ENCODE data around the gene BLOC1S1. TPM values are rescaled to one million over a fixed set of nuclear protein-coding genes. Genes with fewer than 3 reads are reported as not detected.

BLOC1S1 gene
- total and polyA plus RNA-seq, 9 of the 15 experiments (the other 6 are each of a cell fraction or from before 2014, with no cell fraction given), result 75.2 to 161 (median 98.8) TPM

Small RNA genes within 50 kb of the gene (small RNA-seq; reads per million reads assigned to genes)
- gene AC009779.1, result not detected
- gene RF00017, result not detected

Other genes starting within 250 kb of the BLOC1S1 start
Only the 7 nearest of the 16 such genes appear.
- gene OR10P1, start 79.2 kb upstream of the BLOC1S1 start, total RNA-seq (2014; rRNA removed), result not detected in 2 replicates
- not detected in 2 replicates for gene OR10P1, start 79.2 kb upstream of the BLOC1S1 start, total RNA-seq (2014; rRNA removed; fragmentation: Illumina TruSeq; extraction: Trizol)
- not detected in 2 replicates for gene OR10P1, start 79.2 kb upstream of the BLOC1S1 start, total RNA-seq (2015; rRNA removed; fragmentation: Illumina TruSeq; extraction: Trizol)
- not detected in 2 replicates for gene OR10P1, start 79.2 kb upstream of the BLOC1S1 start, total RNA-seq (2021)
- not detected in 2 replicates for gene OR10P1, start 79.2 kb upstream of the BLOC1S1 start, polyA plus RNA-seq (2011; rRNA removed)
- not detected in 2 replicates for gene OR10P1, start 79.2 kb upstream of the BLOC1S1 start, polyA plus RNA-seq (2014; fragmentation: Illumina TruSeq; extraction: Trizol)
- gene OR10P1, start 79.2 kb upstream of the BLOC1S1 start, polyA plus RNA-seq (2014; fragmentation: Nextera tagmentation; extraction: Ambion mirVana), result not detected
- gene OR10P1, start 79.2 kb upstream of the BLOC1S1 start, polyA plus RNA-seq (2014; rRNA removed), result not detected in 2 replicates
- 0.18 and 0.57 TPM in 2 replicates for gene ITGA7, start 8.1 kb upstream of the BLOC1S1 start, total RNA-seq (2014; rRNA removed)
- gene ITGA7, start 8.1 kb upstream of the BLOC1S1 start, total RNA-seq (2014; rRNA removed; fragmentation: Illumina TruSeq; extraction: Trizol), result 0.41 and 0.55 TPM in 2 replicates
- gene ITGA7, start 8.1 kb upstream of the BLOC1S1 start, total RNA-seq (2015; rRNA removed; fragmentation: Illumina TruSeq; extraction: Trizol), result 0.53 and 0.58 TPM in 2 replicates
- 1.9 and 2.3 TPM in 2 replicates for gene ITGA7, start 8.1 kb upstream of the BLOC1S1 start, total RNA-seq (2021)
- 0.67 and 1.6 TPM in 2 replicates for gene ITGA7, start 8.1 kb upstream of the BLOC1S1 start, polyA plus RNA-seq (2011; rRNA removed)
- 1.1 and 1.4 TPM in 2 replicates for gene ITGA7, start 8.1 kb upstream of the BLOC1S1 start, polyA plus RNA-seq (2014; fragmentation: Illumina TruSeq; extraction: Trizol)
- under 1 TPM in 1 of 2 experiments, not detected in 1; 0.11 TPM for gene ITGA7, start 8.1 kb upstream of the BLOC1S1 start, polyA plus RNA-seq (2014; fragmentation: Nextera tagmentation; extraction: Ambion mirVana)
- gene ITGA7, start 8.1 kb upstream of the BLOC1S1 start, polyA plus RNA-seq (2014; rRNA removed), result 0.54 and 0.96 TPM in 2 replicates
- gene RDH5, start 4.3 kb downstream of the BLOC1S1 start, total RNA-seq (2014; rRNA removed), result 1.7 TPM in 1 of 2 replicates, not detected in the other
- gene RDH5, start 4.3 kb downstream of the BLOC1S1 start, total RNA-seq (2014; rRNA removed; fragmentation: Illumina TruSeq; extraction: Trizol), result 1.1 and 1.5 TPM in 2 replicates
- gene RDH5, start 4.3 kb downstream of the BLOC1S1 start, total RNA-seq (2015; rRNA removed; fragmentation: Illumina TruSeq; extraction: Trizol), result 0.60 and 2.0 TPM in 2 replicates
- 1.0 and 1.5 TPM in 2 replicates for gene RDH5, start 4.3 kb downstream of the BLOC1S1 start, total RNA-seq (2021)
- 1.6 TPM in 2 replicates for gene RDH5, start 4.3 kb downstream of the BLOC1S1 start, polyA plus RNA-seq (2011; rRNA removed)
- 0.21 and 0.28 TPM in 2 replicates for gene RDH5, start 4.3 kb downstream of the BLOC1S1 start, polyA plus RNA-seq (2014; fragmentation: Illumina TruSeq; extraction: Trizol)
- under 1 TPM; 0.41 to 0.46 TPM for gene RDH5, start 4.3 kb downstream of the BLOC1S1 start, polyA plus RNA-seq (2014; fragmentation: Nextera tagmentation; extraction: Ambion mirVana)
- gene RDH5, start 4.3 kb downstream of the BLOC1S1 start, polyA plus RNA-seq (2014; rRNA removed), result 0.62 and 1.2 TPM in 2 replicates
- gene CD63, start 13.0 kb downstream of the BLOC1S1 start, total RNA-seq (2014; rRNA removed), result 425 and 433 TPM in 2 replicates
- 411 and 413 TPM in 2 replicates for gene CD63, start 13.0 kb downstream of the BLOC1S1 start, total RNA-seq (2014; rRNA removed; fragmentation: Illumina TruSeq; extraction: Trizol)
- 706 and 735 TPM in 2 replicates for gene CD63, start 13.0 kb downstream of the BLOC1S1 start, total RNA-seq (2015; rRNA removed; fragmentation: Illumina TruSeq; extraction: Trizol)
- 412 and 416 TPM in 2 replicates for gene CD63, start 13.0 kb downstream of the BLOC1S1 start, total RNA-seq (2021)
- gene CD63, start 13.0 kb downstream of the BLOC1S1 start, polyA plus RNA-seq (2011; rRNA removed), result 219 and 313 TPM in 2 replicates
- 408 and 431 TPM in 2 replicates for gene CD63, start 13.0 kb downstream of the BLOC1S1 start, polyA plus RNA-seq (2014; fragmentation: Illumina TruSeq; extraction: Trizol)
- gene CD63, start 13.0 kb downstream of the BLOC1S1 start, polyA plus RNA-seq (2014; fragmentation: Nextera tagmentation; extraction: Ambion mirVana), result 100 to 1,000 TPM; 531 to 576 TPM
- gene CD63, start 13.0 kb downstream of the BLOC1S1 start, polyA plus RNA-seq (2014; rRNA removed), result 501 and 655 TPM in 2 replicates
- 2.4 and 6.5 TPM in 2 replicates for gene GDF11, start 27.1 kb downstream of the BLOC1S1 start, total RNA-seq (2014; rRNA removed)
- 4.3 and 4.7 TPM in 2 replicates for gene GDF11, start 27.1 kb downstream of the BLOC1S1 start, total RNA-seq (2014; rRNA removed; fragmentation: Illumina TruSeq; extraction: Trizol)
- 4.9 and 5.2 TPM in 2 replicates for gene GDF11, start 27.1 kb downstream of the BLOC1S1 start, total RNA-seq (2015; rRNA removed; fragmentation: Illumina TruSeq; extraction: Trizol)
- 15.7 and 19.9 TPM in 2 replicates for gene GDF11, start 27.1 kb downstream of the BLOC1S1 start, total RNA-seq (2021)
- 4.2 and 4.8 TPM in 2 replicates for gene GDF11, start 27.1 kb downstream of the BLOC1S1 start, polyA plus RNA-seq (2011; rRNA removed)
- 10.3 and 10.5 TPM in 2 replicates for gene GDF11, start 27.1 kb downstream of the BLOC1S1 start, polyA plus RNA-seq (2014; fragmentation: Illumina TruSeq; extraction: Trizol)
- 1 to 10 TPM; 1.4 to 1.6 TPM for gene GDF11, start 27.1 kb downstream of the BLOC1S1 start, polyA plus RNA-seq (2014; fragmentation: Nextera tagmentation; extraction: Ambion mirVana)
- 9.7 and 14.2 TPM in 2 replicates for gene GDF11, start 27.1 kb downstream of the BLOC1S1 start, polyA plus RNA-seq (2014; rRNA removed)
- 111 and 202 TPM in 2 replicates for gene SARNP, start 101.7 kb downstream of the BLOC1S1 start, total RNA-seq (2014; rRNA removed)
- gene SARNP, start 101.7 kb downstream of the BLOC1S1 start, total RNA-seq (2014; rRNA removed; fragmentation: Illumina TruSeq; extraction: Trizol), result 174 and 193 TPM in 2 replicates
- 147 and 154 TPM in 2 replicates for gene SARNP, start 101.7 kb downstream of the BLOC1S1 start, total RNA-seq (2015; rRNA removed; fragmentation: Illumina TruSeq; extraction: Trizol)
- gene SARNP, start 101.7 kb downstream of the BLOC1S1 start, total RNA-seq (2021), result 70.1 and 77.8 TPM in 2 replicates
- 156 and 174 TPM in 2 replicates for gene SARNP, start 101.7 kb downstream of the BLOC1S1 start, polyA plus RNA-seq (2011; rRNA removed)
- gene SARNP, start 101.7 kb downstream of the BLOC1S1 start, polyA plus RNA-seq (2014; fragmentation: Illumina TruSeq; extraction: Trizol), result 198 and 206 TPM in 2 replicates
- 100 to 1,000 TPM; 342 to 400 TPM for gene SARNP, start 101.7 kb downstream of the BLOC1S1 start, polyA plus RNA-seq (2014; fragmentation: Nextera tagmentation; extraction: Ambion mirVana)
- 212 and 228 TPM in 2 replicates for gene SARNP, start 101.7 kb downstream of the BLOC1S1 start, polyA plus RNA-seq (2014; rRNA removed)
- gene ORMDL2, start 102.0 kb downstream of the BLOC1S1 start, total RNA-seq (2014; rRNA removed), result 9.9 and 13.6 TPM in 2 replicates
- gene ORMDL2, start 102.0 kb downstream of the BLOC1S1 start, total RNA-seq (2014; rRNA removed; fragmentation: Illumina TruSeq; extraction: Trizol), result 41.8 and 42.9 TPM in 2 replicates
- gene ORMDL2, start 102.0 kb downstream of the BLOC1S1 start, total RNA-seq (2015; rRNA removed; fragmentation: Illumina TruSeq; extraction: Trizol), result 21.6 and 23.3 TPM in 2 replicates
- 32.7 and 34.3 TPM in 2 replicates for gene ORMDL2, start 102.0 kb downstream of the BLOC1S1 start, total RNA-seq (2021)
- 23.3 and 34.4 TPM in 2 replicates for gene ORMDL2, start 102.0 kb downstream of the BLOC1S1 start, polyA plus RNA-seq (2011; rRNA removed)
- gene ORMDL2, start 102.0 kb downstream of the BLOC1S1 start, polyA plus RNA-seq (2014; fragmentation: Illumina TruSeq; extraction: Trizol), result 35.7 and 45.2 TPM in 2 replicates
- 100 to 1,000 TPM in 1 of 2 experiments, 10 to 100 TPM in 1; 98.0 to 113 TPM for gene ORMDL2, start 102.0 kb downstream of the BLOC1S1 start, polyA plus RNA-seq (2014; fragmentation: Nextera tagmentation; extraction: Ambion mirVana)
- gene ORMDL2, start 102.0 kb downstream of the BLOC1S1 start, polyA plus RNA-seq (2014; rRNA removed), result 21.7 and 27.0 TPM in 2 replicates